Stimulated activated CD4-positive, alpha-beta T cell treated with anti-CD3 and anti-CD28 coated beads, Interleukin-2, amount 100 ng/mL, for 24 hours (primary cell): ENCODE measurements around the gene GAB3.
A peak's percentile ranks its signal among the peaks of the same experiment; 100 is the strongest.

Source experiments
- DNase-seq, 2 donors: peaks; one replicate each; pipeline ENCODE4 v3.0.0-alpha.2; 2020

Gene GAB3

GRCh38 chrX:154751203-154751668, 359 bp upstream of the GAB3 start:
- no peak for DNase-seq

GRCh38 chrX:154749856-154750255, 1.0 kb downstream of the GAB3 start:
- DNase-seq: no peak

GRCh38 chrX:154748712-154749339, 2.1 kb downstream of the GAB3 start:
- peak in 1 of 2 donors; percentile 40 for DNase-seq

- DNase-seq: no peak
These were observed 8.3 kb downstream of the GAB3 start for GRCh38 chrX:154742613-154743012.

GRCh38 chrX:154739952-154740465, 10.9 kb downstream of the GAB3 start:
- no peak for DNase-seq

- peak in 1 of 2 donors; percentile 20 for DNase-seq
These were observed 12.7 kb downstream of the GAB3 start for GRCh38 chrX:154738011-154738738.

- no peak for DNase-seq
These were observed 13.7 kb downstream of the GAB3 start for GRCh38 chrX:154737136-154737535.

- no peak for DNase-seq
These were observed 15.0 kb downstream of the GAB3 start for GRCh38 chrX:154735695-154736393.

GRCh38 chrX:154734061-154734781, 16.7 kb downstream of the GAB3 start:
- DNase-seq: peak in 1 of 2 donors; percentile 5

- DNase-seq: no peak
These were observed 17.8 kb downstream of the GAB3 start for GRCh38 chrX:154733066-154733425.

GRCh38 chrX:154732421-154733065, 18.3 kb downstream of the GAB3 start:
- DNase-seq: no peak

GRCh38 chrX:154731881-154732280, 19.0 kb downstream of the GAB3 start:
- DNase-seq: no peak

- DNase-seq: no peak
These were observed 19.7 kb downstream of the GAB3 start for GRCh38 chrX:154731184-154731583.

- no peak for DNase-seq
These were observed 20.5 kb downstream of the GAB3 start for GRCh38 chrX:154730253-154730891.

- no peak for DNase-seq
These were observed 21.4 kb downstream of the GAB3 start for GRCh38 chrX:154729439-154729838.

GRCh38 chrX:154728431-154729190, 22.3 kb downstream of the GAB3 start:
- DNase-seq: no peak

GRCh38 chrX:154727871-154728270, 23.0 kb downstream of the GAB3 start:
- no peak for DNase-seq

- DNase-seq: no peak
These were observed 23.5 kb downstream of the GAB3 start for GRCh38 chrX:154727418-154727817.

GRCh38 chrX:154724993-154725756, 25.7 kb downstream of the GAB3 start:
- DNase-seq: no peak

- DNase-seq: no peak
These were observed 29.7 kb downstream of the GAB3 start for GRCh38 chrX:154721155-154721554.
